Measurements from ENCODE around the gene CYP4F22.
"Not testable (repeated sequence)": the region's sequence is repeated elsewhere in the genome, so short reads cannot be mapped to it uniquely, and the experiment has no call there.

Gene CYP4F22

DNA sequence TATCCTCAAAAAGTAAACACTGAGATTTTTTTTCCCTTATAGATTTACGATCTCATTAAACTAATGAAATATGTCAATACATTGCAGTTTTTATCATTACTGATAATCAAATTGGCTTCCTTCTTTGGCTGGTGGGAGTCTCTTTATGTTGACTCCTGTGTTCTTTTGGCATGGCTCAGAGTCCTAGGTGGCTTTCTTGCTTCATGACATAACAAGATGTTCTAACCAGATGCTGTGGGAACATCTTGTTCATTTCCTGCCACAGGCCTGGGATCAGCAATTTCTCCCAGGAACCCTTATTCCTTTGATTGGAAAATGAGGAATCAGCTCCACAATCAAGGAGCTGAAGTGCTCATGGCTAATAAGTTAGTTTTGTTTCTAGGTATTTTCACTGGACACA, 13.2 kb upstream of the CYP4F22 start:
- no peak for DNase-seq

DNA sequence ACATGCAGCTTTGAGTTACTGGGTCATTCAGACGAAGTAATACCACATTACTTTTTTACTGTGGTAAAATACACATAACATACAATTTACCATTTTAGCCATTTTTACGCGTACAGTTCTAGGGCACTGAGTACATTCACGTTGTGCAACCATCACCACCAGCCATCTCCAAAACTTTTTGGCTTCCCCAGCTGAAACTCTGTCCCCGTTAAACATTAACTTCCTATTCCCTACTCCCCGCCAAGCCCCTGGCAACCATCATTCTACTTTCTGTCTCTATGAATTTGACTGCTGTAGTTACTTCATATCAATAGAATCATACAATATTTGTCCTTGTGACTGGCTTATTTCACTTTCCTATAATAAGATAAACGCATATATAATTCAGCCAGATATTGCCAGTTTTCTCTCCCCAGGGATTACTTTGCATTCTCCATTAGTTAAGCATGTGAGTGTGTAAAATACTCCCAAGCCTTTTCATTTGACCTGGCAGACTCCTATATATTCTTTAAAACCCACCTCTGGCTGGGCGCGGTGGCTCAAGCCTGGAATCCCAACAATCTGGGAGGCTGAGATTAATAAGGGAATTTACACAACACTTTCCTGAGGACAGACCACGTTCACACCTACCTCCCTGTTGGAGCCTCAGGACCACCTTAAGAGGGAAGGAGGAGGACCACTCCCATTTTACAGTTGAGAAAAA, 10.0 kb upstream of the CYP4F22 start:
- no peak for DNase-seq

GRCh38 chr19:15498910-15499309, 9.4 kb upstream of the CYP4F22 start:
- DNase-seq, result no peak

DNA sequence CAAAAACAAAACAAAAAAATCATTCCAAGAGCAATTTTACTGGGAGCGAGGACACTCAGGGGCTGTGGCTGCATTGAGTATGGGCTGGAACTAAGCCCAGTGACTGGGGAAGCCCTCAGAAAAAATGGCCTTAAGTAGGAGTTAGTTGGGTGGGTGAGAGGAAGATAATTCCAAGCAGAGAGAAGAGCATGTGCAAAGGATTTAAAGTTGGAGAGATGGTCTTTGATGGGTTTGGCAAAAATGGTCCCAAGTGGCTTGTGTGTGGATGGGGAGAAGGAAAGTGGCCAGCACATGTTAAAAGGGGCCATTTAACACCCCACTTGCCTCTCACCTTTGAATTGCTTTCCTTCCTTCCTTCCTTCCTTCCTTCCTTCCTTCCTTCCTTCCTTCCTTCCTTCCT, 6.7 kb upstream of the CYP4F22 start:
- DNase-seq, result no peak

DNA sequence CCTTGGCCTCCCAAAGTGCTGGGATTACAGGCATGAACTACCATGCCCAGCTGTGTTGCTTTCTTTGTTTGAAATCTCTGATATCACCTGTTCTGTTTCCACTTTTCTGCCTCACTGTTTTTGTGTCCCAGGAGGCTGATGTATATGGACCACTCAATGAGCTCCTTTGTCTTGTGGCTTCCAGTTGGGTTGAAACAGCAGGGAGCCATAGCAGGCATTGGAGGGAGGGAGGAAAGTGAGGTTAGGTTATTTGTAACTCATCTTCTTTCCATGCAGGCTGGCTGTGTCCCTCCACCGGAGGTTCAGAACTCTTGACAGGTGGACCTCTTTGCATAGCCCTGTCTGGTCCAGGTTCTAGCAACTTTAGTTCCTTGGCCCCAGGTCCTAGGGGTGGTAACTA, 6.1 kb upstream of the CYP4F22 start:
- no peak for DNase-seq

DNA sequence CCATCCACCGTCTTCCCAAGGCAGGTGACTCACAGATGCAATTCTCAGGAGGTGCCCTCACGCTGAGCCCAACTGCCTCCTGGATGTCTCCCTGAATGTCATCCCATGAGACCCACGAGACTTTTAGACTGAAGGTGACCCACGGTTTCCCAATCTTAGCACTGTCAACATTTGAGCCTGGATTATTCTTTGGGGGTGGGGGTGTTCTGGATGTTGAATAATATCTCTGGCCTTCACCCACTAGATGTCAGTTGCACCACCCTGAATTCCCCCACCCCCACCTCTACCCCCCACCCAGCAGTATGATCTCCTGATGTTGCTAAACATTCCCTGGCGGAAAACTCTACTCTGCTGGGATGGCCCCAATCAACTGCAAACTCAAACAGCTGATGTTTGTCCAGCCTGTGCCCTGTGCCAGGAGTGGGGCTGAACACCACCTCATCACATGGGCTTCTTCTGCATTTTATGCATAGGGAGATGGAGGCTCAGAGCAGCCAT, 2.2 kb upstream of the CYP4F22 start:
- no peak for DNase-seq

- DNase-seq, result no peak
Observed at GRCh38 chr19:15507068-15508034, 974 bp upstream of the CYP4F22 start.

DNA sequence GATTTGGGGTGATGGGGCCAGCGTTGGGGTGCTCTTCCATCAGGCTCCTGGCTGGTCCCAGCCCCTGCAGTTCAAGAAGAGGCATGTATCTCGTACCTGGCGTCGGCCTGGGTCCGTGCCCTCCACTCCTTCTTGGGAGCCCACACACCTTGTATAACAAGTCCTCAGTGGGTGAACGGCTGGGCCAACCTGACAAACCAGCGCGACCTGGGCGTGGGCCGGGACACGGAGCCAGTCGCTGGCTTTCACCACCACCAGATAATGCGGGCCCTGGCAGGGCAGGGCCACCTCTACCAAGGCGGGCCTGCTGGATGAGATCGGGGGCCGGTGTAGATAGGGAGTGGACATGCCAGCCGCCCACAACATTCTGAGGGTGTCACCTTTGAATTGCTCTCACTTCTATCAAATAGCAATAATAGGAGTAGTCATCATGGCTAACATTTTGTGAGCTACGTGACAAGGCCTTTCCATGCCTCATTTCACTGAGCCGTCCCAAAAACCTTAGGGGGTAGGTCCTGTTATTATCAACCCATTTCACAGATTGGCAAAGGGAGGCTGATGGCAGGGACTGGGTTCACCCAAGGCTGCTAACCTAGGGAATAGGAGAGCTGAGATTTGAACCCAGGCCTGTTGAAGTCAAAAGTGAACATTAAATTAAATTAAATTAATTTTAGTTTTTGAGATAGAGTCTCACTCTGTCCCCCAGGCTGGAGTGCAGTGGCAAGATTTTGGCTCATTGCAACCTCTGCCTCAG, 3.5 kb downstream of the CYP4F22 start:
- DNase-seq, result no peak

DNA sequence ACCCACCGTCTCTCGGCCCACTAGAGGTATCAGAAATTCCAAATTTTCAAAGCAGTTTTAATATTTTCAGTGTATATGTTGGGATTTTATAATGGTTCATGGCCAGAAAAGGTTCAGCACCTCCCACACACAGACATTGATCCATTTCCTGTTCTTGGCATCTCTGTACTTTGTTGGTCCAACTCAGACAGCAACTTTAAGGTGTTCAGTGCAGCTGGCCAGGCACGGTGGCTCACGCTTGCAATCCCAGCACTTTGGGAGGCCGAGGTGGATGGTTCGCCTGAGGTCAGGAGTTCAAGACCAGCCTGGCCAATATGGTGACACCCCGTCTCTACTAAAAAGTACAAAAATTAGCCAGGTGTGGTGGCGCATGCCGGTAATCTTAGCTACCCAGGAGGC, 6.9 kb downstream of the CYP4F22 start:
- not testable (repeated sequence) for DNase-seq

DNA sequence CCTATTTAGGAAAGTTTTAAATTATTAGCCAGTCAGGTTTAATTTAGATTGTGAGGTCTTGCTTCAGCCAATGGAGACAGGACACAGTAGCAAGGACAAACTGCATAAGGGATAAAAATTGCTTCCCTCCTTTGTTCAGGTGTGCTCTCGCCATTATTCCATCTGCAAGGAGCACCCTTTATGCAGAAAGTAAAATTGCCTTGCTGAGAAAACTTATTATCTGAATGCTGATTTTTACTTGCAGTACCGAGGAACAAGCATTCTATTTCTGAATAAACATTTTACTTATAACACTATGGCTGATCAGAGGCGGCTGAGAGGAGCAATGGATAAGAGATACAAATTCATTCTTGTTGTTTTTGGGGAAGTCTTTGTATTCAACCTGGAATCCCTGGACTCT, 8.0 kb downstream of the CYP4F22 start:
- DNase-seq, result no peak

DNA sequence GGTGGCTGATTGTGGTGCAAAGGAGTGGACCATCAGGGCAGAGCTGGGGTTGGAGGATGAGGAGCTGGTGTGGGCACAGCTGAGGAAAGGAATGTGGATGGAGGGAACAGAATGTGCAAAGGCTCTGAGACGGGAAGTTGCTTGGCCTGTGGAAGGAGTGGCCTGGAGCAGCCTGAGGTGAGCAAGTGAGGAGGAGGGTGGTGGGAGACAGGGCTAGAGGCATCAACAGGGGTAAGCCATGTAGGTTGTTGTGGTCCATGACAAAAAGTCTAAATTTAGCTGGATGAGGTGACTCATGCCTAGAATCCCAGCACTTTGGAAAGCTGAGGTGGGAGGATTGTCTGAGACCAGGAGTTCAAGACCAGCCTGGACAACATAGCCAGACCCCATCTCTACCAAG, 9.5 kb downstream of the CYP4F22 start:
- no peak for DNase-seq

DNA sequence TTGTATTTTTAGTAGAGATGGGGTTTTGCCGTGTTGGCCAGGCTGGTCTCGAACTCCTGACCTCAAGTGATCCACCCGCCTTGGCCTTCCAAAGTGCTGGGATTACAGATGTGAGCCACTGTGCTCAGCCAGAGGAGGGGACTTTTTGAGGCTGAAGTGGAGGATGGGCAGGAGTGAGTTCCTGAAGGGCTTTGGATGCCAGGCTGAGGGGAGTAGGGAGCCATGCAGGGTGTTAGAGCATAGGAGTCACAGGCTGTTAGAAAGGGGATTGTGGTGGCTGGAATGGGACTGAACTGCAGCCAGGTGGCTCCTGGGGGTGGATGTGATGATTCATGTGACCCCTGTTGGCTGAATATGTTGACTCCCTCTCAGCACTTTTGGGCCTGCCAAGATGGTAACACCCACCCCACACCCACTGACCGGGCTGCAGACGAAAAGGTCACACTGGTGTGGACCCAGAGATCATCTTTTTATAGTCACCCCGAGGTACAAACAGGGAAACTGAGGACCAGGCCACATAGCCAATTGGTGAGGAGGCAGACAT, 11.2 kb downstream of the CYP4F22 start:
- no peak for DNase-seq

- DNase-seq, result no peak
Observed at GRCh38 chr19:15524781-15525180, 16.5 kb downstream of the CYP4F22 start.

- DNase-seq, result no peak
Observed at GRCh38 chr19:15525291-15525690, 17.0 kb downstream of the CYP4F22 start.

DNA sequence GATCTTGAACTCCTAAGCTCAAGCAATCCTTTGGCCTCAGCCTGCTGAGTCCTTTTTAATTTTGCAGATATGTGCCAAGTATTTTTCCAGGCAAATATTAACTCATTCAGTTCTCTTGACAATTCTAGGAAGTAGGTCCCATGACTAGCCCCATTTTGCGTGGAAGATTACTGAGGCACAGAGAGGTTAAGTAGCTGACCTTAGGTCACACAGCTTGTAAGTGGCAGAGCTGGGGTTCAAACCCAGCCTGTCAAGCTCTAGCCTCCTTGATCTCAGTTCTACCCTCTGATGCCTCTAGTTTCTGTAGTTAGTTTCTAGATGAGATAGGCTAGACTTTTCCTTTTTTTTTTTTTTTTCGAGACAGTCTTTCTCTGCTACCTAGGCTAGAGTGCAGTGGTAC, 18.1 kb downstream of the CYP4F22 start:
- DNase-seq, result no peak

DNA sequence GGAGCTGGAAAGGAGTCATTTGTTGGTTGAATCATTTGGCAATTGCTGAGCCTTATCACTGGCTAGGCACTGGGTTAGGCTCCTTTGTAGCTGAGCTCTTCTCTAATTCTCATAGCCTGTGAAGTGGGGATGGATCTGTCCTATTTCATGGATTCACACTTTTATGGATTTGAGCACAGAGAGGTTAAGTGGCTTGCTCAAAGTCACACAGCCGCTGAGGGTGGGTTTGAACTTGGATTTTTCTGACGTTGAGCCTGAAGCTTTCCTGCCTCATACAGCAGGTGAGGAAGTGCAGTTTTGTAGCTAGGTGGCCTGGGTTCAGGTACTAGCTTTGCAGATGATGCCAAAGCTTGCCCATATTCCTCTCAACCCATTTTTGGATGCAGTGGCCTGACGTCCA, 19.4 kb downstream of the CYP4F22 start:
- no peak for DNase-seq

DNA sequence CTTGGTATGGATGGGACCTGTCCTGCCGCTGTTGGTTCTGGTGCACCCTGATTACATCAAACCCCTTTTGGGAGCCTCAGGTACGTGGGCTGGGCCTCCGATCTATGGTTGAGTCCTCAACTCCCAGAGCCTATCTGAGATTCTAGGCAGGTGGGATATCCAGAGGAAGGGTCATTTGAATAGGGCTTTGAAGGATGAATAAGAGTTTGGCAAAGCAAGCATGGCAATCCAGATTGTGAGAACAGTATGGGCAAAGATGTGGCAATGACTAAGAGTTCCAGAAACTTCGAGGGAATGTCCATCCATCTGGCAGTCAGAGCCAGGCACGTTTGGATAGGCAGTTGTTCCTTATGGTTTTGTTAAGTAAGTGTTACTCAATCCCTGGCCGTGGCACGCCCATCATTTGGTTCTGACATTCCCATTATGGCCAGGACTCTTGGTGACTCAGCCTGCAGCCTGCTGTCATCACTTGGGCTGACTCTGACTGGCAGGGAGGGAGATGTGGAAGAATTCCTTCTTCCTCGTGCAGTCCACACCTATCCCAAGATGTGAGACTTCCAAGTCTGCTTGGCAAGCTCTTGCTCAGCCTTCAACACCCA, 21.5 kb downstream of the CYP4F22 start:
- no peak for DNase-seq

DNA sequence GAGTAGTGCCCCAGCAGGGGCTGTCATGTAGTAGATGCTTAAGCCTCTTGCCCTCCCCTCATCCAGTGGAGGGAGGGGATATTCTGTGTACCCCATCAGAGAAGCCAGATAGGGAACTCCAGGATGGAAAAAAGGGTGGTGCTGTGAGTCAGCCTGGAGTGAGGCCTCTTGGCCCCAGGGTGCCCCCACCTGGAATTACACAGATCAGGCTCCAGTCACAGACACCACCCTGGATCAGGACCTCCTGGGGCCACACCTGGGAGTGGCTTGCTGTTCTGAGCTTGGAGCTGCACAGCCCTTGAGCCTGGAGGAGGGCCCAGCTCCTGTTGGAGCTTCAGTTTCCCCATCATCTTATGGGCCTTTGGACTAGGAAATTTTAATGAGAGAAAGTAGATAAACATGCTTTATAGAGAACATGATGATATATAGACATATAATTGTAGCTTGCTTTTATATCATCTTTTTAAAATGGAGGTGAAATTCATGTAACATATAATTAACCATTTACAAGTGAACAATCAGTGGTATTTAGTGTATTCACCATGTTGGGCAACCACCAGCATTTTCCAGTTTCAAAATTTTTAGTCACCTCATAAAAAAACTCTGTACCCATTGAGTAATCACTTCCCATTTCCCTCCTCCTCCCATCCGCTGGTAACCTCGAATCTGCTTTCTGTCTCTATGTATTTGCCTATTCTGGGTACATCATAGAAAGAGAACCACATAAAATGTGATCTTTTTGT, 24.6 kb downstream of the CYP4F22 start:
- DNase-seq, result peak; percentile 22

- DNase-seq, result not testable (repeated sequence)
Observed at GRCh38 chr19:15533522-15533830, 25.2 kb downstream of the CYP4F22 start.

GRCh38 chr19:15534957-15535864, 26.9 kb downstream of the CYP4F22 start:
- DNase-seq, result peak; percentile 51

- no peak for DNase-seq
Observed at GRCh38 chr19:15536350-15536749, 28.0 kb downstream of the CYP4F22 start.

Measured in stimulated activated CD4-positive, alpha-beta T cell treated with anti-CD3 and anti-CD28 coated beads, Interleukin-1b, Interleukin-23, amount 100 ng/mL, for 48 hours (primary cell).